GM13976 (cell line): ENCODE results near the gene TRABD2B.

Experiments used
- DNase-seq: peaks from one replicate; pipeline ENCODE4 v3.0.0; 2012; ENCODE audit warnings: low spot score
- CTCF ChIP-seq: IDR thresholded peaks from 2 replicates; pipeline ENCODE4 v1.5.1; 2012; ENCODE audit warnings: borderline replicate concordance, mild to moderate bottlenecking; ENCODE audit not compliant: insufficient read depth; ENCODE audit errors: extremely low read depth, missing control alignments, control extremely low read depth
- in situ Hi-C: fragments of 300-500 bp; cut with MboI; formaldehyde crosslinking; loops from one replicate; pipeline ENCODE4 v1.12.0; 2022; ENCODE audit warnings: low sequenced_read_pairs, mixed read lengths, inconsistent platforms; ENCODE audit not compliant: unreplicated experiment

The TRABD2B gene

GRCh38 chr1:47868348-47868676 is 128.9 kb downstream of the TRABD2B start:
- no peak for DNase-seq
- TF ChIP-seq CTCF: no peak
- in situ Hi-C loops: no loop called here

DNA sequence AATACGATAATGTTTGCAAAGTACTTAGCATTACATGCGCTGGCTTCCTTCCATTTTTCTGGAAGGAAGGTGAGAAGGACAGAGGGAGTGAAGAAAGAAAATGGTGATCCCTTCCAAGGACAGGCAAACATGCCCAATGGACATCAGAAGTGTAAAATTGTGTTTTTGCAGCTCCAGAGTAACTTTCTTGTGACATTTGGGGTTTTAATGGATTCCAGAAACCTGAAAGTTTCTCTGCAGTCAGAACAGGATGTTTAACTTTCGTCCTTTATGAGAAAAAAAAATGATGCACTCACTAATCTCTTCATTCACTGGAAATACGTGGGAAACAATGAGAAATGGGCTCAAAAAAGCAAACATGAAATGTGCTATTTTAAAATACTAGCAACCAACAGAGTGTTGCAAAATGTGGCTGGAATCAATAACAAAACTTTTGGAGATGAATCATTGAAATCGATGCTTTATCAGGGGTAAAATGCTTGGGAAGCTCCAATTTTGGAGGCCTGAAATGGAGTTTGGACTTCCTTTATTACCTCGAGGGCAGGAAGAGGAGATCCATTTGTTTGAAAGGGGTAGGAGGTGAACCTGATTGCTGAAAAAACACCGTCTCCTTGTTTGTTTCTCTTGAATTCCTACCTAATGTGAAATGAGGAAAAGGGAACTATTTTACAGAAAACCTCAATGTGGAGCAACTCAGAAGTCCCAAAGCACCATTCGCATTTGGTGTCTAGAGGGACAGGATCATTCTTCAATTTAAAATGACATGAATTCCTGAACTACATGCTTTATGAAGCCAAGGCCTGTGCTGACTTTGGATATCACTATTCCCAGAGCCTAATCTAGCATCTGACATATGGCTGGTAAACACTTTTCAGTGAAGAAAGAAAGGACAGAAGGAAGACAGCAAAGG is 129.5 kb downstream of the TRABD2B start:
- no peak for TF ChIP-seq CTCF
- DNase-seq: no peak
- in situ Hi-C loops: no loop called here

GRCh38 chr1:47866601-47867437 is 130.4 kb downstream of the TRABD2B start:
- no peak for TF ChIP-seq CTCF
- DNase-seq: no peak
- in situ Hi-C loops: no loop called here

- TF ChIP-seq CTCF: no peak
- no peak for DNase-seq
- in situ Hi-C loops: no loop called here
These were observed 131.2 kb downstream of the TRABD2B start for GRCh38 chr1:47865881-47866535.

- in situ Hi-C loops: no loop called here
- DNase-seq: no peak
- no peak for TF ChIP-seq CTCF
These were observed 138.0 kb downstream of the TRABD2B start for GRCh38 chr1:47859092-47859743.

- DNase-seq: no peak
- TF ChIP-seq CTCF: no peak
- in situ Hi-C loops: no loop called here
These were observed 140.2 kb downstream of the TRABD2B start for GRCh38 chr1:47856996-47857395.
